ENCODE measurements around the gene HOXD9. TPM values are rescaled to one million over a fixed set of nuclear protein-coding genes. Genes with fewer than 3 reads are reported as not detected.

The HOXD9 gene
- total RNA-seq, 2 donors from 2014 or later, result 0.33 to 1.6 TPM

DNA sequence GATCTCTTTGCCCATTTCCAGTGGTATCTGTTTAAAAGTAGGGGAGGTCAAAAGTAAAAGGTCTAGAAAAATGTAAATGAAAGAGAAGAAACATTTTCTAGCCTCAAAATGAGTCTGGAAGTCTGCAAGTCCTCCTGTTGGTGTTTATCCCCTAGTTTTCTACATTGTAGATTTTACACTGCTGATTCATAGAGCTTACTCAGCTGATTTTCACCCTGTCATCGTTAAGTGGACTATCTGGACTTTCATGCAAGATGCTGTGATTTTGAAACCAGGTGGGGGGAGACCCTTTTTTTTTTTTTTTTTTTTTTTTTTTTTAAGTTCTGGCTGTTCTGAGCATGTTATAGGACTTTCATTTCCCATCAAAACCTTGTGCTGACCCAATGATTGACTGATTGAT lies 44.9 kb downstream of the HOXD9 start:
- peaks cover 18% of the 10 kb centered on the region for H3K4me1 ChIP-seq
- H3K27ac ChIP-seq, result no peak overlapping the region
- no peaks in the 10 kb centered on the region for H3K9me3 ChIP-seq
- H3K4me3 ChIP-seq, result no peak overlapping the region
- 39 to 81% methylated on average over 1 of the region's 1 CpG for WGBS, 2 donors
- no peaks in the 10 kb centered on the region for H3K36me3 ChIP-seq (replicated peaks in 1 of 2; ENCODE audit: insufficient read depth in 1 of 2, low read depth in 2 of 2)
- ATAC-seq (no peak), DNase-seq (no peak)
- peaks cover 0 to 39% of the 10 kb centered on the region in 2 donors for H3K27me3 ChIP-seq
- TF ChIP-seq CTCF (IDR thresholded peaks at IDR 0.05) (no peak), POLR2A (IDR thresholded peaks at IDR 0.05) (no peak)
- intact Hi-C loops (cut with DNase I), result no loop called here

DNA sequence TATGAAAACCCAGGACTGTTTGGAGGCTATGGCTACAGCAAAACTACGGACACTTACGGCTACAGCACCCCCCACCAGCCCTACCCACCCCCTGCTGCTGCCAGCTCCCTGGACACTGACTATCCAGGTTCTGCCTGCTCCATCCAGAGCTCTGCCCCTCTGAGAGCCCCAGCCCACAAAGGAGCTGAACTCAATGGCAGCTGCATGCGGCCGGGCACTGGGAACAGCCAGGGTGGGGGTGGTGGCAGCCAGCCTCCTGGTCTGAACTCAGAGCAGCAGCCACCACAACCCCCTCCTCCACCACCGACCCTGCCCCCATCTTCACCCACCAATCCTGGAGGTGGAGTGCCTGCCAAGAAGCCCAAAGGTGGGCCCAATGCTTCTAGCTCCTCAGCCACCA lies 46.7 kb downstream of the HOXD9 start:
- no peak overlapping the region for H3K4me3 ChIP-seq
- DNase-seq (no peak), ATAC-seq (no peak)
- H3K36me3 ChIP-seq (replicated peaks in 1 of 2; ENCODE audit: insufficient read depth in 1 of 2, low read depth in 2 of 2), result no peaks in the 10 kb centered on the region
- no peak overlapping the region for H3K27ac ChIP-seq
- H3K27me3 ChIP-seq, result peaks cover 0 to 35% of the 10 kb centered on the region in 2 donors
- TF ChIP-seq POLR2A (IDR thresholded peaks at IDR 0.05), result no peak
- no peak for TF ChIP-seq CTCF (IDR thresholded peaks at IDR 0.05)
- peaks cover 19% of the 10 kb centered on the region for H3K4me1 ChIP-seq
- 55 to 57% methylated on average over 3 to 5 of the region's 5 CpGs for WGBS, 2 donors
- intact Hi-C loops (cut with DNase I), result no loop called here
- H3K9me3 ChIP-seq, result no peaks in the 10 kb centered on the region

DNA sequence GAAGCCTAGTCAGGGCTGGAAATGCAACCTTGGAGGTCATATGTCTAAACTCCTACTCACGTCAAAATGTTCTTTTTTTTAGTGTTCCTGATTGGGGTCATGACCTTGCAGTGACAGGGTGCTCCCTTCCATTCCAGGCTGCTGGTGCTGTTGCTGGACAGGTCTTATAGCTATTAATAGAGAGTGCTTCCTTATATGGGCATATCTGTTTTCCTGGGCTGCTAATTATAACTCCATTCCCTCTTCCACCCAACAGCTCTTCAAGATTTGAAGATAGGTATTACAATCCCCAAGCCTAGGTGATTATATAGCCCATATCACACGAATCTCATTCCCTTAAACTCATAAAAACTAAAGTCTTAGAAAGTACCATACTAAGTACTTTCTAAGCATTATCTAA lies 47.2 kb downstream of the HOXD9 start:
- 45 to 79% methylated on average over 2 of the region's 2 CpGs for WGBS, 2 donors
- Histone ChIP-seq H3K4me3 (no peak overlapping the region), H3K9me3 (no peaks in the 10 kb centered on the region), H3K36me3 (replicated peaks in 1 of 2; ENCODE audit: insufficient read depth in 1 of 2, low read depth in 2 of 2) (no peaks in the 10 kb centered on the region), H3K4me1 (peaks cover 21% of the 10 kb centered on the region), H3K27ac (no peak overlapping the region), H3K27me3 (peaks cover 0 to 38% of the 10 kb centered on the region in 2 donors)
- TF ChIP-seq POLR2A (IDR thresholded peaks at IDR 0.05) (no peak), CTCF (IDR thresholded peaks at IDR 0.05) (no peak)
- intact Hi-C loops (cut with DNase I), result no loop called here
- no peak for DNase-seq
- ATAC-seq, result no peak

DNA sequence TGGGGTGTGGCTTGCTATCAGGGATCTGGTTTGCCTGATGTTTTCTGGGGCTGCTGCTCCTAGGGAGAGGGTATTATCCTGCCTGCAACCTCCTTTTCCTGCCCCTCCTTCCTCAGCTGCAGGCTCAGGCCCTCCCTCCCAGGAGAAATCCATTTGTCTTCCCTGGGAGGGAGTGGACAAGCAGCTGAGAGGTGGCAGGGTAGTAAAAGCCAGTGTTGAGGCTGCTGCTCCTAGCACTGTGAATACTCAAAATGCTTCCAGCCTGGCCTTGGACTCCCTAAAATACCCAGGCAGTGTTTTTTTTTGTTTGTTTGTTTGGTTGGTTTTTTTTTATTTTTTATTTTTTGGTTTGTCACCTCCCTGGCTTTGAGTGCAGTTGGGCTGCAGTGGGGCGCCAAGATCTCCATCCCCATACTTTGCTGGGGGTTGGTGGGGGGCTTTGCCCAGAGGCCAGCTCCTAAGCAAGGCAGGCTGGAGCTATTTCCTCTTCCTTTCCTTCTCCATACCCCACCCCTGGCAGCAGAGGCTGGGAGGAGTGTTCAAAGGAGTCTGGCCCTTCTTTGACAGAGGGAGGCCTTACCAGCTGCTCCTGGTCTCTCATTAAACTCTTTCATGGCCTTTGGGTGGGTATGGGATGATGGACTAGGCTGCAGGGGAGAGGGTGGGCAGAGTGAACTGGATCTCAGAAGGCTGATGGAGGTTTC lies 48.2 kb downstream of the HOXD9 start:
- Histone ChIP-seq H3K36me3 (replicated peaks in 1 of 2; ENCODE audit: insufficient read depth in 1 of 2, low read depth in 2 of 2) (no peaks in the 10 kb centered on the region), H3K9me3 (no peaks in the 10 kb centered on the region), H3K27ac (no peak overlapping the region), H3K4me1 (peaks cover 18% of the 10 kb centered on the region), H3K4me3 (no peak overlapping the region), H3K27me3 (peaks cover 0 to 37% of the 10 kb centered on the region in 2 donors)
- ATAC-seq (no peak), DNase-seq (no peak)
- 83 to 88% methylated on average over 1 of the region's 1 CpG for WGBS, 2 donors
- TF ChIP-seq POLR2A (IDR thresholded peaks at IDR 0.05) (no peak), CTCF (IDR thresholded peaks at IDR 0.05) (no peak)
- intact Hi-C loops (cut with DNase I), result no loop called here

All from body of pancreas (tissue), 4 donors.